Superior temporal gyrus (tissue), 1 donor: ENCODE results near the gene C22orf23.
A peak's percentile ranks its signal among the peaks of the same experiment; 100 is the strongest.

Source experiments
- DNase-seq: peaks from one replicate; pipeline ENCODE4 v3.0.0-alpha.2; 2016; ENCODE audit errors: extremely low spot score

The C22orf23 gene

DNA sequence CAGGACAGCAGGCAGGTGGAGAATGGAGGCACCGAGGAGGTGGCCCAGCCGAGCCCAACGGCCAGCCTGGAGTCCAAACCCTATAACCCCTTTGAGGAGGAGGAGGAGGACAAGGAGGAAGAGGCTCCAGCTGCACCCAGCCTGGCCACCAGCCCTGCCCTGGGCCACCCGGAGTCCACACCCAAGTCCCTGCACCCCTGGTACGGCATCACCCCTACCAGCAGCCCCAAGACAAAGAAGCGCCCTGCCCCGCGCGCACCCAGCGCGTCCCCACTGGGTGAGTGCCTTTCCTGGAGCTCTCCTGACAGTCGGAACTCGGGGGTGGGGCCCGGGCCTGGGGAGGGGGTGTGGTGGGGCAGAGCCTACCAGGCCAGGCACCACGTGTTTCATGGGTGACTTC, 27.6 kb downstream of the C22orf23 start:
- DNase-seq: no peak

DNA sequence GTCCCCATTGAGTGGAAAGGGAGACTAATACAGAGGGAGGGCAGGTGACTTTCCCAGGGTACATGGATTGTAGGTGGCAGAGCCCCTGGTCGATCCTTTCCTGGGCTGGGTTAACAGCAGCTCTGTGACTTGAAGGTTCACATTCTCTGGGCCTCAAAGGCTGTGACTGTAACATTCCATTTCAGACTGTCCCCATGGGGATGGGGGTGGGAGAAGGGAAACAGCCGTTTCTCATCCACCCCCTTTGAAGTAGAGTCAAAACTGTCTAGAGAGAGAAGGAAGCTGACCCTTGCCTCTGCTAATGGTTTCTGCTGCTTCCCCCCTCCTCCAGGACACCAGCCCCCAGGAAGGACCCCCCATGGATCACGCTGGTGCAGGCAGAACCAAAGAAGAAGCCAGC, 28.1 kb downstream of the C22orf23 start:
- DNase-seq: no peak

DNA sequence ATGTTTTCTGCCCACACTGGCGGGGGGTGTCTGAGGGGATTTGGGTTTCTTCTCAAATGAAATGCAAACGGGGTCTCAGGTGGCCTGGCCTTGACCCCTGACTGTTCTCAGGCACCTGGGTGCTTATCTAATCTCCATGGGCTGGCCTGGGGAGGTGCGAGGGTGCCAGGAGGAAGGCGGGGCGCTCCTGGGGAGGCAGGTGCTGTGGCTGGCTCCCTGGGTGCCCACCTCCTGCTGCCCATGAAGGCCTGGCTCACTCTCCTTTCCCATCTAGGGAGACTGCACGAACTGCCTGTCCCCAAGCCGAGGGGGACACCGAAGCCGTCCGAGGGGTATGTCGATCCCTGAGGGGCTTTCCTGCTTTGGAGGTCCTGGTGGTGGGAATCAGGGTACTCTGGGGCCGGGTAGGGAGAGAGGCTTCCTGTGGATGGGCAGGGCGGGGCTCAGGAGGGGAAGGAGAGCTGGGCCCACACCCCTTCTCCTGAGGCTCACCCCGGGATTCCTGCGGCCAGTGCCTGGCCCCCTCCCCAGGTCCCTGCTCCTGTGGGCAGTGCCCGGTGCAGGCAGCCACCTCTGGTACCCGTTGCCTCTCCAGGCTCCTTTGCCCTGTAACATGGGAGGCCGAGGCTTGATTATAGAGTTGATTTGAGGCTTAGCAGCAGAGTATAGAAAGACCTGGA, 28.9 kb downstream of the C22orf23 start:
- DNase-seq: no peak

DNA sequence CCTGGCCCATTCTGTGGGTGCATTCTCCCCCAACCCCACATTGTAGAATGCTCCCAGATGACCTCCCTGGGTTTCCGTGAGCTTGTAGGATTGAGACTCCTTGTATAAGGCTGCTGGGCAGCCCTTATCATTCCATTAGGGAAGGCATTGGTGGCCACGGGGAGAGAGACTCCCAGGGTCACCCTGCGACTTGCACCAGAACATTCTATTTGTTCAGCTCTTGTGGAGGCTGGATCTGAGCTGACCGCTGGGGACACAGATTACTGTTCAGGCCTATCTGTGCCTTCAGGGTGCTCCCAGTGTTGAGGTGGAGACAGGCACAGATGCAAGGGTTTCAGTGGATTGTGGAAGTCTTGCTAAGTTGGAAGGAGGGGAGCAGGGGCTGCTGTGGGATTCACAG, 29.5 kb downstream of the C22orf23 start:
- no peak for DNase-seq

DNA sequence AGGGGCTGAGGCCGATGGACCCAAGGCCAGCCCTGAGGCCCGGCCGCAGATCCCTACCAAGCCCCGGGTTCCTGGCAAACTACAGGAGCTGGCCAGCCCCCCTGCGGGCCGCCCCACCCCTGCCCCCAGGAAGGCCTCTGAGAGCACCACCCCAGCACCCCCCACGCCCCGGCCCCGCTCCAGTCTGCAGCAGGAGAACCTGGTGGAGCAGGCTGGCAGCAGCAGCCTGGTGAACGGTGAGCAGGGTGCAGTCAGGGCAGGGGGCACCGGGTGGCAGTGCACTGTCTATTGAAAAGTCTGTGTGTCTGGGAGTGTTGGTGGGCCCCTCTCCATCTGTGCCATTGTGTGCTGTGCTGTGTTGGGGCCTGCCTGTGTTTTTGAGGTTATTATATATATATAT, 31.2 kb downstream of the C22orf23 start:
- no peak for DNase-seq

DNA sequence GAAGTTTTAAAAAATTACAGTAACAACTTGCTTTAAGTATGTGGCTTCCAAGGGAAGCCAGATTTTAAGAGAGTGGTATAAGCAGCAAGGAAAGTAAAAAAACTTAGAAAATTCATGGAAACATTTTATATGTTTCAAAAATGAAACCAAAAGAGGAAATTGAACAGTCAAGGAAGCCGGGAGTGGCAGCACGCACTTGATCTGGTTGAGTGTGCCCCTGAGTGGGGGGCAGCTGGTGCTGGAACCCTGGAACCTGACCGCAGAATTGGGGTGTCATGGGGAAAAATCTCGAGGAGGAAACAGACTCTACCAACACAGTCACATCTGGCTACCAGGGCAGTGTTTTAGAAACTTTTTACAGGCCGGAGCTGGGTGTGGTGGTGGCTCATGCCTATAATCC, 33.3 kb downstream of the C22orf23 start:
- DNase-seq: no peak

DNA sequence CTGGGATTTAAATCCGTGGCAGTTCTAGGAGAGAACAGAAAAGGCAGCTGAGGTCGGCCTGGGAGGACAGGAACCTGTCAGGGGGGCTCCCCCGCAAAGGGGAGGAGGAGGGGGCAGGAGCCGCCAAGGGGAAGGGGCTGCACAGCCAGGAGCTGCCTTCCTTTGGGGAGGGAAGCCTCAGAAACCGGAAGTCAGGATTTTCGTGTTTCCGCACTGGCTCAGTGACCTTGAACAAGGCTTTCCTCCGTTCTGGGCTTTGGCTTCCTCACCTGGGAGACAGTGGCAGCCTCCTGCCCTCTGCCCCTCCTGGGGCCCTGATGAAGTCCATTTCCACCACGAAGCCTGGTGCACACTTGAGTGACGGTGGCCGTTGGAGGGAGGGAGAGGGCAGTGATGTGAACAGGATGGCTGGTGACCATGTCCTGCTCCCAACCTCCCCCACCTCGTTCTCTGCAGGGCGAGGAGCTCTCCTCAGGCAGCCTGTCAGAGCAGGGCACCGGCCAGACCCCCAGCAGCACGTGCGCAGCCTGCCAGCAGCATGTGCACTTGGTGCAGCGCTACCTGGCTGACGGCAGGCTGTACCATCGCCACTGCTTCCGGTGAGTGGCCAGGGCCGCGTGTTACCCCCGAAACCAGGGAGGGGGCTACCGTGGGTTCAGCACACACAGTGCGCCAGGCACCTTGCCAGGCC, 34.7 kb downstream of the C22orf23 start:
- no peak for DNase-seq

DNA sequence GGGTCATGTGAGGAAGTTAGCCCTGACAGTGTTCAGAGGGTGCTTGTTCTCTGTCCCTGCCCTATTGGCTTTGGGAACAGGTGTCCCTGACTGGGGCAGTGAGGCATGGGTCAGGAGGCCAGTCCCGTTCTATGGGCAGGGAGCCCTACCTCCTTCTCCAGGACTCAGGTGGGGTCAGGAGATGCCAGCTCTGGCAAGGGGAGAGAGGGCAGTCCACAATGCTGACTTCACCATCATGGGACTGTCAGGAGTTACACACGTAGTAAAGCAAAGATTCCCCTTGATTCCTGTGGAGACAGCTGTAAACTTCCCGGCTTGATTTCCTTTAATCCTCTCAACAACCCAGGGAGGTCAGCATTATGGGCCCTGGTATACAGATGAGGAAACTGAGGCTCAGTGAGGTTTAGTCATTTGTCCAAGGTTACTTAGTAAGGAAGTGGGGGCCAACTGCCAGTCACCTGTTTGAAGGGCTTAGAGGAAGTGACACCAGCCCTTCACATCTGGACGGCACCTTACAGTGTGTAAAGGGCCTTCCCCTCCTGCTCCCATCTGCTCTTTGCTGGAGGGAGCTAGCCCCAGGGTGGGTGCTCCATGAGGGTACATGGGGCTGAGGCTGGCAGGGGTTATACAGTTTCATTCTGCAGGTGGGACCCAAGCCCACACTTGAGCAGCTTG, 35.4 kb downstream of the C22orf23 start:
- DNase-seq: no peak

DNA sequence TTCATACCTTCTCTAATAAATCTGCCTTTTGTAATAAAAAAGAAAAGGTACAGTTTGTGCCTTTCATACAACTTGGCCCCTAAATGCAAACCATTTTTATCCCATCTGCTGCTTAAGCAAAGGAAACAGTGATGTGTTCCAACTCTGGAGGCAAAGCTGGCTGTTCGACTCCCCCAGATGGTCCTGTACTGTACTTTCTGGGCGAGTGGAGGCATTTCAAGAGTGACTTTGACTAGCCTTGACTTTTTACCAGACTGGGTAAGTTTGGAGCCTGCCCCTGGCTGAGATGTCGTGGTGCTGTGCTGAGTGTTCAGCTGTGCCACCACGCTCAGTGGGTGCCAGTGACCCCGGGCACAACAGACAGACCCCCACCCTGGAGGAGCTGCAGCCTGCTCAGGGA, 37.1 kb downstream of the C22orf23 start:
- no peak for DNase-seq

DNA sequence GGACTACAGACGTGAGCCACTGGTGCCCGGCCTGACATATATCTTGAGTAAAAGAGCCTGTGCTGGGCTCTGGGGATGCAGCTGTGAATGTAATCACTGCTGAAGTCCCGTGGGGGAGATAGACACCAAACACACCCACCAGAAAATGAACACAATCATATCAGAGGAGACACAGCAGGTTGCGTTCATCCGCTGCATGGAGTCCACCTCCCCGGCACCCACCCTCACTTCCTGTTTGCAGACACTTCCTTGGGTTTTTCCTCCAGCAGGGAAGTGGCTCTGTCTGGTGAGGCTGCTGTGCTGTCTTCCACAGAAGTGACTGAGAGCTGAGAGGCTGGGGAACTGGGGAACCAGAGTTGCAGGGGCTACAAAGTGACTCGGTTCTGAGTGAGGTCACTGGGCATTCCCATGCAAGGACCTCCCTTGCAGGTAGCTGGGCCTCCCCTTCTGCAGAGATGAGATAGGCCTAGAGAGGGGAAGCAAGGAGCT, 40.1 kb downstream of the C22orf23 start:
- DNase-seq: no peak

DNA sequence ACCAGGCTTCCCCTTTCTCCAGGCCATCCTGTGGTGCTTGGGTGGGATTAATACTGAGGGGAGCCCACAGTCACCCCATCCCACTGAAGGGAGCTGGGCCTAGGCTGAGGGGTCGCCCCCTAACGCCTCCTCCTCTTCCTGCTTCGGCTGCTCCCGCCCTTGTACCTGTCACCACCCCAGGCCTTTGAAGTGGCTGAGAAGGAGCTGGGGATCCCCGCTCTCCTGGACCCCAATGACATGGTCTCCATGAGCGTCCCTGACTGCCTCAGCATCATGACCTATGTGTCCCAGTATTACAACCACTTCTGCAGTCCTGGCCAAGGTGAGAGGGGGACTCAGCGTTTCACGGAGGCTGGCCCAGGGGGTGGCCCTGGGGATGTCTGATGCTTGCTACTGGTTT, 41.2 kb downstream of the C22orf23 start:
- no peak for DNase-seq

DNA sequence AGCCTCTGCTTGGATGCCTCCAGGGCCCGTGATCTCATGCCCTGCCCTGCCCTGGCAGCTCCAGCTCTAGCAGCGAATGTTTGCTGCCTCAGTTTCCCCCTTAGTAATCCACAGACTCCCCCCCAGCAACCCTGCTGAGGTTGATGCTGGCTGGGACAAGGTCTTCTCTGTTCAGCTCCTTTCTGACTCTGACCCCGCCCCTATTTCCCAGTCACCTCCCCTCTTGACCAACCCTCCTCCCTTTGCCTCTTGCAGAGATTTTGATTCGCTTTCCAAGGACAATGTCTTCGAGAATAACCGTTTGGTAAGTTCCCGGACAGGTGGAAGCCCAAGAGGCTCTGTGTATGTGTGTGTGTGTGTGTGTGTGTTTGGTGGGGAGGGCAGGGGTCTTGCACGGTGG, 41.7 kb downstream of the C22orf23 start:
- DNase-seq: no peak

DNA sequence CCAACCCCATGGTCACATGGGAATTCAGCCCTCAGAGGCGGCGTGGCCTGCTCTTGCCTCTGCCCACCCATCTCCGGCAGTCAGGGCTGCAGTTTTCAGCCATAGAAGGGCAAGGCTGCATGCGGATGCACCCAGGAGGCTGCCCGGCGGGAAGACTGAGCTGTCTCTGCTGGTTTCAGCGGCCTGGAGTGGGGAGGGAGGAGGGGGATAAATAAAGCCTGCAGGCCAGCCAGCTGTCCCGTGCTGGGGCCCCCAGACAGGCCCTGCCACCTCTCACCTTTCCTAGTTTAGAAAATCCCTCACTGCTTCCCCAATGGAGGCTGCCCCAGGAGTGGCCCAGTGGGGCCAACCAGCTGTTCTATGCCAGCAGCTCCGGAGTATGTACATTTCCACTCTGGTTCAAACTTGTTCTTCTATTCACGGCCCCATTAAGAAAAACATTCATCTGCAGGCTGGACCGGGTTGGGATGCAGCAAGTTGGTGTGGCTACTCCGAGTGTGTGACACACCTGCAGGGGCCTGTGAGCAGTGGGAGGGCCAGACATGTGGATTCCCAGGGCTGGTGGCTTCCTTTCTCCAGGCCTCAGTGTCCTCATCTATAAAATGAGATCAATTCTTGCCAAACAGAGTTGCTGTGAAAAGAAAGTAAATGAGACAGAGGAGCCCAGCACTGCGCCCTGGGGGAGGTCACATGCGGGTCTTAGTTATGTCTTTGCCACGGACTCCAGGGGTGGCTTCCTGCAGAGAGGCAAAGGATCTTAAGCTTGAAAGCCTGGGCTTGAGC, 42.3 kb downstream of the C22orf23 start:
- no peak for DNase-seq

DNA sequence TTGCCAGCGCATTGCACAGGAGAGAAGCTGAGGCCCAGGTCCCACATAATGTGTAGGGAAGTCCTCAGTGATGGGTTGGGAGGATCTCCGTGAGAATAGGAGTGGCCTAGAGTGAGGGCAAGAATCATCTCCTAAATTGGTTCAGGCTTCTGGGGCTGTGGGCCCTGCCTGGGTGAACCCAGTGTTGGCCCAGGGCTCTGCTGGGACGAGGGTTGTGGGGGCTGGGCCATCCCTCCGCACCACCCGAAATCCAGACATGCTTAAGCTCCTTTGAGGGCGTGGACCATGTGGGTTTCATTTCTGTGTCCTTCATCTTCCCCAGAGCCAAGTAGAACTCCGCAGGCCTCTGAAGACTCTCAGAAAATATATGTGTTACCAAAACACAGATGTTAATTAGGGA, 43.6 kb downstream of the C22orf23 start:
- DNase-seq: no peak

DNA sequence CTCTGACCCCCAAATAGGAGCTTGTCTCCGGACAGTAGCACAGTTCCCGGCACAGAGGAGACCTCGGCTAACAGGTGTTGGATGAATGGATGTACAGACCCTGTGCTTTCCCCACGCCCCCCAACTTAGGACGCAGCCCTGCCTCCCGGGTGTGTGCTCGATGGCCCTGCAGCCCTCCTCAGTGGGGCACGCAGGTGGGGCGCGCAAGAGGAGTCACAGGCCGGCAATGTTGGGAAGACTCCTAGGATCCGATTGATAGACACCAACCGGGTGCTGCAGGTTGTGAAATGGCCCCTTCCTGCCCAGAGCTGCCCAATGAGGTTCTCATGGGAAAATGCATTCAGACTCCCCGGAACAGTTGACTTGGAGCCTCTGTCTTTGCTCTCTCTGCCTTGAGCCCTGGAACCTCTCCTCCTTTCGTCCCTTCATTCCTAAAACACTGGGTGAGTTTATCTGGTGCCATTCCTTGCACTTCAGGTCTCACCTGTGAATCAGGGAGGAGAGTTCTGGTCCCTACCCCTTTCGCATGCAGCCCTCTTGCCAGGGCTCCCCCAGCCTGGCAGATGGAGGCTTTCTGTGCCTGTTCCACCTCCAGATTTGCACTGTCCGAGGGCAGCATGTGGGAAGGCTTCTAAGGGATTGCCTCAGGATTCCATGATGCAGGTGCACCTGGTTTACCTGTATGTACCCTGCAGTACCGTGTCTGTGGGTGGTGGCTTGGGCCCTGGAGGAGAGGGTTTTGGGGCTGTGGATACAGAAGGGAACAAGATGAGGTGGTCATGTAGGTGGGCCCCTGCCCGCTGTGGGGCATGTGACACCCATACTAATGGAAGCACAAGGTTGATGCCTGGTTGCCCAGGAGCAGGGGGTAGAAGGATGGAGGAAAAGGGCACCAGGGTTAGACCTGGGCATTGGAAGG, 46.1 kb downstream of the C22orf23 start:
- no peak for DNase-seq

DNA sequence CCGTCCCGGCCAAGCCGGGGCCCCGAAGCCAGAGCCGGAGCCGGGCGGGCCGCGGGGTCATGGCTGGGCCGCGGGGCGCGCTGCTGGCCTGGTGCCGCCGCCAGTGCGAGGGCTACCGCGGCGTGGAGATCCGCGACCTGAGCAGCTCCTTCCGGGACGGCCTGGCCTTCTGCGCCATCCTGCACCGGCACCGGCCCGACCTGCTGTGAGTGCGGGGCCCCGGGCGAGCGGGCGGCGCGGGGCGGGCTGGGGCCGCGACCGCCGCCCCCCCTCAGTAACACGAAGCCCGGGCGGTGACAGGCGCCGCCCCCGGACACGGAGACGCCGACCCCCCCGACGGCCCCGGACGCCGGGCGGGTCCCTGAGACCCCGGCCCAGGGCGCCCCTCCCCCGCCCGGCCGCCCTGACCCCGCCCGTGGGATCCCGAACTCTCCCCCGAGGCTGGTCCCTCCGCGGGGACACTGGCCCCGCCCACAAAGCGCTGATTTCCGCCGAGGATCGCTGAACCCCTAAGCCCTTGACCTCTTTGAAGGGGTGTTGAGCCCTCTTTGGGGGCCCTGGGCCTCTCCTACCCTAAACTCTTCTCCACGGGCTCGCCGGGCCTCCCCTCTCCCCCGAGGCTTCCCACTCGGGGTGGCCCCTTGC, 46.9 kb downstream of the C22orf23 start:
- no peak for DNase-seq

DNA sequence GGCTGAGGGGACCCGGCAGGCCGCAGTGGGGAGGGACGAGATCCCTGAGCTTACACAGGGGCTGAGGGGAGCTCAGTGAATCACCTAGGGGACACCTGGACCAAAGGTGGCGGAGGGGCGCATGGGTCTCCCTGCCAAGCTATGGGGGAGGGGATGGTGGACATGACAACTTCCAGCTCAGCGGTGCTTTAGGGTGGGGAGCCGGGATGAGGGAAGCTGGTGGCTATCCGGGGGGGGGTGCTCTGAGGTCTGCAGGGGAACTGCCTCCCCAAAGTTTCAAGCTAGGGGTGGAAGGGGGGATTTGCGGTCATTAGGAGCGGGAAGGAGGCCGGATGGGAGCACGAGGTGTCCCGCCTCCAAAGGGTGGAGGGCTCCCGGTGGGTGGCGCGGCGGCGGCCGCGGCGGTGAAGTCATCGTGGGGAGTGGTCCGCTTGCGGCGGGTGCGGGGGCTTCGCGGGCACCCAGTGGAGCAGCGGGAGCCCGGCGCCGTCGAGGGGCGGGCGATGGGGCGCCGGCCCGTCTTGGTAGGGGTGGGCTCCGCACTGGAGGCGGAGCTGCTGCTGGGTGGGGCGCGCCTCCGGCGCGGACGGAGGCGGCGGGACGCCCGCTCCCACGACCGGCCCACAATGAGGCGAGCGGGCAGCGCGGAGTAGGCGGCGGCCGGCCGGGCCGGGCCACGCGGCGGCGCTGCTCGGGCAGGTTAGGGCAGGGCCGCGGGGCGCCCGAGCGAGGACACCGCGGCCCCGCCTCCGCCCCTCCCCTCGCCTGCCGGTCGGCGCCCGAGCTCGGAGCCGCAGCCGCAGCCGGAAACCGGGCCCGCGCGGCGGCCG, 47.7 kb downstream of the C22orf23 start, which contains the start of gene MICALL1:
Gene MICALL1 (plus strand): TSS at position 764 of the 830 bp plus-strand sequence. CDS start 126 bp downstream, outside the sequence.
- DNase-seq: peak; percentile 31

DNA sequence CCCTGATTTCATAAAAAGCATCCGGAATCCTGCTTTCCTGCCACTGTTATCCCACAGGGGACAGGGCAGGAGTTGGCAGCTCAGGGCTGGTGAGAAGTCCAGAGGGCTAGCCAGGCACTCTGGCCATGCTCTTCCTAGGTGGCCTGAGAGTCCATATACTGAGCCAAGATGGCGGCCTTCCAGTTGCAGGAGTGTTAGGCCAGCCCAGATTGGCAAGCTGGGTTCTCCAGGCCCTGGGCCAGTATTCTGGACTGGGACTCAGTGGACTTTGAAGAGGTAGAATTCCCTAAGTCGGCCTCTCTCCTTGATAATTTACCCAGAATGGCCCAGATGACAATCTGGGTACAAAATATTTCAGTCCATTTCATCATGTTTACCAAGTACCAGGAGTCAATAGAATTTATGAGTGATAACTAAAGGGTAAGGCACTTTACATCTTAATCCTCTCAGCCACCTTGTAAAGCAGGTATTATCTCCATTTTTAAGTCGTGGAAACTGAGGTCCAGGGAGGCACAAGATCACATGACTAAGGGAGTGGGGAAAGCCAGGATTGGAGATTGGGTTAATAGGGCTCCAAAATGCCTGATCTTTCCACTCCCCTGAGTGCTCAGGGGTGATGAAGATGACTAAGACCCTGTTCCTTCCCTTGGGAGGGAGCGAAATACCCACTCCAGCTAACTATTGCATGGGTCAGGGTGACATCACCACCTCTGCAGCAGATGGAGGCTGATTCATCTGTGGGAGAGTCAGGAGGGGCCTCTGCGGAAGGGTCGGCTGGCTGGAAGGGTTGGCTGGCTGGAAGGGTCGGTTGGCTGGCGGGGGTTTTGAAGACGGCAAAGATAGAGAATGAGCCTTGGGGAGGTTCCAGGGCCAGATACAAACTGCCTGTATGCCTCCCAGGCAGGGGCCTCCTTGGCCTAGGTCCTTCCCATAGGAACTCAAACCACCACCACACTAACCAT, 48.5 kb downstream of the C22orf23 start:
- DNase-seq: peak; percentile 27
